ENCODE measurements around the gene BRAP. TPM values are rescaled to one million over a fixed set of nuclear protein-coding genes. Genes with fewer than 3 reads are reported as not detected.
A peak's percentile ranks its signal among the peaks of the same experiment; 100 is the strongest.
"Not testable (repeated sequence)": the region's sequence is repeated elsewhere in the genome, so short reads cannot be mapped to it uniquely, and the experiment has no call there.

The BRAP gene
- total RNA-seq, 6 experiments from 2014 or later = 15.0 to 19.5 (median 17.8) TPM

DNA sequence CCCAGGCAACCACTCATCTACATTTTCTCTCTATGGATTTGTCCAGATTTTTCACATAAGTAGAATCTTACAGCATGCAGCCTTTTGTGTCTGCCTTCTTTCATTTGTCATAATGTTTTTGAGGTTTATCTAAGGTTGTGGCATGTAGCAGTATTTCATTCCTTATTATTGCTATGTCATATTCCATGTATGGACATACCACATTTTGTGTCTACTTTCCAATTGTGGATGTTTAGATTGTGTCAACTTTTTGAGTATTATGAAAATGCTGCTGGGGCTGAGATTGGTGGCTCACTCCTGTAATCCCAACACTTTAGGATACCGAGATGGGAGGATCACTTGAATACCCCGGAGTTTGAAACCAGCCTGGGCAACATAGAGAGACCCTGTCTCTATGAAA is 83.4 kb downstream of the BRAP start:
- TF ChIP-seq, protein P1, sequence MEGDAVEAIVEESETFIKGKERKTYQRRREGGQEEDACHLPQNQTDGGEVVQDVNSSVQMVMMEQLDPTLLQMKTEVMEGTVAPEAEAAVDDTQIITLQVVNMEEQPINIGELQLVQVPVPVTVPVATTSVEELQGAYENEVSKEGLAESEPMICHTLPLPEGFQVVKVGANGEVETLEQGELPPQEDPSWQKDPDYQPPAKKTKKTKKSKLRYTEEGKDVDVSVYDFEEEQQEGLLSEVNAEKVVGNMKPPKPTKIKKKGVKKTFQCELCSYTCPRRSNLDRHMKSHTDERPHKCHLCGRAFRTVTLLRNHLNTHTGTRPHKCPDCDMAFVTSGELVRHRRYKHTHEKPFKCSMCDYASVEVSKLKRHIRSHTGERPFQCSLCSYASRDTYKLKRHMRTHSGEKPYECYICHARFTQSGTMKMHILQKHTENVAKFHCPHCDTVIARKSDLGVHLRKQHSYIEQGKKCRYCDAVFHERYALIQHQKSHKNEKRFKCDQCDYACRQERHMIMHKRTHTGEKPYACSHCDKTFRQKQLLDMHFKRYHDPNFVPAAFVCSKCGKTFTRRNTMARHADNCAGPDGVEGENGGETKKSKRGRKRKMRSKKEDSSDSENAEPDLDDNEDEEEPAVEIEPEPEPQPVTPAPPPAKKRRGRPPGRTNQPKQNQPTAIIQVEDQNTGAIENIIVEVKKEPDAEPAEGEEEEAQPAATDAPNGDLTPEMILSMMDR (IDR thresholded peaks at IDR 0.05) = no peak
- no peaks in the 10 kb centered on the region for H3K9me3 Mint-ChIP-seq
- peaks cover 7% of the 10 kb centered on the region; the same call in 1 of the 2 replicates for H3K27me3 Mint-ChIP-seq (ENCODE audit: insufficient read depth)
- H3K4me3 Mint-ChIP-seq = no peak overlapping the region
- no peak overlapping the region for H3K27ac Mint-ChIP-seq
- H3K36me3 Mint-ChIP-seq (ENCODE audit: low read depth) = peaks cover 3% of the 10 kb centered on the region
- peaks cover 22% of the 10 kb centered on the region for H3K4me1 Mint-ChIP-seq (ENCODE audit: low read depth)
- no peak for DNase-seq

GRCh38 chr12:111600986-111601385 is 84.8 kb downstream of the BRAP start:
- not testable (repeated sequence) for DNase-seq; H3K4me3 Mint-ChIP-seq; H3K9me3 Mint-ChIP-seq; H3K27ac Mint-ChIP-seq; H3K27me3 Mint-ChIP-seq (ENCODE audit: insufficient read depth)
- H3K4me1 Mint-ChIP-seq (ENCODE audit: low read depth) = peaks cover 19% of the 10 kb centered on the region
- peaks cover 15% of the 10 kb centered on the region for H3K36me3 Mint-ChIP-seq (ENCODE audit: low read depth)

DNA sequence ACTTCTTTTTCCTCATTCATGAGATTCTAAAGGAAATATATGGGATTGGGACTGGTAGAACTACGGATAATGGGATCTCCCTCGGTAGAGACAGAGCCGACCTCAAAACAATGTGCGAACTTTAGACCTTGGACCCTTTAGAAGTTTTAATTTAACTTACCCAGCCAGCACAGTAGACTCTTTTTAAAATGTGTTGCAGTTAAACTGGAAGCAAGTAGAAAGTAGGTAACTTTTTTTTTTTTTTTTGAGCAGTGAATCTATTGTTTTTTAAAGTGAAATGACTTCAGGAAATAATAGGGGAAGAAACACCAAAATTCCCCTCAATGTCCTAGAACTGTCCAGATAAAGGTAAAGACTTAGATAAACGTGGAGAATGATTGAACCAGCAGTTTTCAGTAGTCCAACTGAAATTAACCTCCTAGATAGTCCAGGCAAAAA is 85.5 kb downstream of the BRAP start:
- Mint-ChIP-seq H3K9me3 (no peaks in the 10 kb centered on the region), H3K27ac (peak overlapping the region; percentile 89), H3K27me3 (ENCODE audit: insufficient read depth) (peaks cover 7% of the 10 kb centered on the region; the same call in 1 of the 2 replicates), H3K4me3 (peak overlapping the region; percentile 89), H3K36me3 (ENCODE audit: low read depth) (peaks cover 15% of the 10 kb centered on the region), H3K4me1 (ENCODE audit: low read depth) (peaks cover 24% of the 10 kb centered on the region)
- DNase-seq = no peak
- TF ChIP-seq, protein P1 (IDR thresholded peaks at IDR 0.05) = no peak

- DNase-seq = peak; percentile 86
- Mint-ChIP-seq H3K27me3 (ENCODE audit: insufficient read depth) (peaks cover 7% of the 10 kb centered on the region; the same call in 1 of the 2 replicates), H3K36me3 (ENCODE audit: low read depth) (peaks cover 15% of the 10 kb centered on the region), H3K9me3 (no peaks in the 10 kb centered on the region), H3K4me1 (ENCODE audit: low read depth) (peaks cover 30% of the 10 kb centered on the region), H3K27ac (peak overlapping the region; percentile 89), H3K4me3 (peak overlapping the region; percentile 89)
- TF ChIP-seq, protein P1 (IDR thresholded peaks at IDR 0.05) = no peak
Observed at GRCh38 chr12:111599453-111600204, 86.1 kb downstream of the BRAP start.

- peak; percentile 37 for DNase-seq
- TF ChIP-seq, protein P1 (IDR thresholded peaks at IDR 0.05) = no peak
- Mint-ChIP-seq H3K36me3 (ENCODE audit: low read depth) (peaks cover 15% of the 10 kb centered on the region), H3K9me3 (no peaks in the 10 kb centered on the region), H3K4me3 (peak within 1 kb of the TSS; percentile 93), H3K4me1 (ENCODE audit: low read depth) (peaks cover 38% of the 10 kb centered on the region), H3K27ac (peak within 1 kb of the TSS; percentile 89), H3K27me3 (ENCODE audit: insufficient read depth) (peaks cover 7% of the 10 kb centered on the region; the same call in 1 of the 2 replicates)
Observed at GRCh38 chr12:111598637-111599452, 86.9 kb downstream of the BRAP start, which contains the start of gene ATXN2. Gene ATXN2, minus strand, starts transcription at chr12:111599315. Its CDS starts 281 bp downstream, at chr12:111599034.

Data from HFFc6 (cell line).